Islet of Langerhans (tissue), 1 donor: ENCODE measurements around the gene SCAMP1.
"Not testable (repeated sequence)": the region's sequence is repeated elsewhere in the genome, so short reads cannot be mapped to it uniquely, and the experiment has no call there.

ENCODE experiments used
- FAIRE-seq: peaks from one replicate; lab custom pipeline; 2011; peaks lifted over from hg19 to GRCh38; lab: Jason Lieb, UNC

The SCAMP1 gene, protein sequence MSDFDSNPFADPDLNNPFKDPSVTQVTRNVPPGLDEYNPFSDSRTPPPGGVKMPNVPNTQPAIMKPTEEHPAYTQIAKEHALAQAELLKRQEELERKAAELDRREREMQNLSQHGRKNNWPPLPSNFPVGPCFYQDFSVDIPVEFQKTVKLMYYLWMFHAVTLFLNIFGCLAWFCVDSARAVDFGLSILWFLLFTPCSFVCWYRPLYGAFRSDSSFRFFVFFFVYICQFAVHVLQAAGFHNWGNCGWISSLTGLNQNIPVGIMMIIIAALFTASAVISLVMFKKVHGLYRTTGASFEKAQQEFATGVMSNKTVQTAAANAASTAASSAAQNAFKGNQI

DNA sequence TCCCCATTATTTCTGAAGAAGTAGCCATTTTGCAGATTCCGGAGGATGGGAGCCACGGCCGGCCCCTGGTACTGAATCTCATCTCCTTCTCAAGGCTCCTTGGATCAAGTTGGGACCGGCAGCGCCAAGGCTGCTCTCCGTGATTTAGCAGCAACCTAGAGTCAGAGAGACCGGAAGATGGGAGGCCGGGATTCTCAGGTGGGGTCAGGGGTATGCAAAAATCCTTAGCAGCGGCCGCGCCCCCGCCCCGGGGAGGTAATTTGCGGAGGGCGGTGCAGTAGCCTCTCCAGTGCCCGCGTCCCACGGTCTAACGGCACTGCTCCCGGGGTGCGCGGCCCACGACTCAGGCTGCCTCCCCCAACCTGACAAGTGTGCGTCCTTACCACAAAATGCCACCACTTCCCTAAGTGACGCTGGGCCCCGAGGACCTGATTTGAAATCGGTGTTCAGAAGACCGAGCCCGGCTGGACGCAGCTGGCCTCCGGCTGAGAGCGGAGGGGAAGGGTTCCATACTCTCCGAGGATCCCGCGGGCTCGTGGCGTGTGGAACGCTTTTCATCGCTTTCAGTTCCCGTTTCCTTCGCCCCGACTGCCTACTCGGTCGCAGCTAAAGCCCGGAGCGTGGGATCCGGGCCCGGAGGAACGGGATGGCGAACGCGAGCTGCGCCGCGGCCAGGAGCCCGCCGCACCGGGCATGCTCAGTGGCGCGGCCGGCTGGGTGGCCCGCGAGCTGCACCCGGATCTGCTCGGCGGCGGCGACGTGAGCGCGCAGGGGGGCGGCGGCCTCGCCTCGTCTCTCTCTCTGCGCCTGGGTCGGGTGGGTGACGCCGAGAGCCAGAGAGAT is at the start of gene SCAMP1:
Gene SCAMP1, plus strand, starts transcription at position 787 of the 843 bp plus-strand sequence. Its CDS starts 55 bp downstream, at position 842.
- FAIRE-seq, result no peak

DNA sequence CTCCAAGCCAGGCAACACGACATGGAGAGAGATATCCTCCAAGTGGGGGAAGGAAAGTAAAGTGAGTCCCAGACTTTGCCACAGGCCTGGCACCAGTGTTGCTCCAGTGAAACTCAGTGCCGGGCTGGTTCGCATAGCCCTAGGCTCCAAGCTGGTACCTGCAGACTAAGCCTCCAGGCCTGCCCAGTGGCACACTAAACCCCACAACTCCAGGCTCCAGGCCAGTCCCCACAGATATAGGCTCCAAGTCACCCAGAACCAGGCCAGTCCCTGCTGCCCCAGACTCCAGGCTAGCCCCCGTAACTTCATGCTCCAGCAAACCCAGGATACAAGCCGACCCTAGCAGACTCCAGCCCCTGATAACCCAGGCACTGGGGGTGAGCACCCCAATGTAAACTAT is 42.9 kb upstream of the SCAMP1 start:
- no peak for FAIRE-seq

DNA sequence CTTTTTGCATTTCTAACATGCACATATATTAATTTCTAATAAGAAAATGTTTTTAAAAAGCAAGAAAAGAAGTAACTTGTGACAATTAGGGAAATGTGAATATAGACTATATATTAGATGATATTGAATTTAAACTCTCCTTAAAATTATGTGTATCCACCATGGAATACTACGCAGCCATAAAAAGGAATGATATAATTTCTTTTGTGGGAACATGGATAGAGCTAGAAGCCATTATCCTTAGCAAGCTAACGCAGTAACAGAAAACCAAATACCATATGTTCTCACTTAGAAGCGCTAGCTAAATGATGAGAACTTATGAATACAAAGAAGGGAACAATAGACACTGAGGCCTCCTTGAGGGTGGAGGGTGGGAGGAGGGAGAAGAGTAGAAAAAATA is 42.1 kb upstream of the SCAMP1 start:
- no peak for FAIRE-seq

DNA sequence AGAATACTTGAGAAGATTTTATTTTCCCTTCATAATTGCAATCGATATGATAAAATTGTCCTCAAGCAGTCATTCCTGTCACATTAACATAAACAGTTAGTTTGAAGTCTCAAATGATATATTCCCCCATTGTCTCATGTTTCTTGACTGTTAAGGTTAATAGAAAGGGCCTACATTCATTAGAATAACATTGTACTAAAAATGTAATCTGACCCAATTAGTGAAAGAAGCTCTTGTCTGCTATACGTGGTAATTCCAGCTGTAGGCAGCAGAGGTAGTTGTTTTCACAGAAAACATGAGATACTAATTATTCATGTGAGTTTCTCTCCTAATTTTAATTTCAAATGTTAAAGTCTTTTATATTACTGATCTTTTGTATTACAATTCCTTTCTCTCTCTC is 40.0 kb upstream of the SCAMP1 start:
- peak; percentile 99 for FAIRE-seq

DNA sequence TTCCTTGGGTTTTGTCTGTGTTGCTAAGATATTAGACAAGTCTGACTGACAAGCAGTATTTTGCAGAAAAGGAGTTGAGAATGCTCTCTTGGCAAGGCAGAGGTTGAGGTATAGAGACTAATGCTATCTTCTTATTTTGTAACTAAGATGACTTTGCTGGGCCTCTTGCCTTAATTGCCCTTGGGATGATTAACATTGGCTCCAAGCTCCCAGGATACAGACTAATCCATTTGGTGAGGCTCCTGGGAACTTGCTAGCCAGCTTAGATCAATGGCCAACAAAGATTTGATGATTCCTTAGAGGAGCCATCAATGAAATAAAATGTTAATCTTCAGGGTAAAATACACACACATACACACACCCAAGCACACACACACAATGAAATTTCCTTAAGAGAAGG is 37.2 kb upstream of the SCAMP1 start:
- no peak for FAIRE-seq

DNA sequence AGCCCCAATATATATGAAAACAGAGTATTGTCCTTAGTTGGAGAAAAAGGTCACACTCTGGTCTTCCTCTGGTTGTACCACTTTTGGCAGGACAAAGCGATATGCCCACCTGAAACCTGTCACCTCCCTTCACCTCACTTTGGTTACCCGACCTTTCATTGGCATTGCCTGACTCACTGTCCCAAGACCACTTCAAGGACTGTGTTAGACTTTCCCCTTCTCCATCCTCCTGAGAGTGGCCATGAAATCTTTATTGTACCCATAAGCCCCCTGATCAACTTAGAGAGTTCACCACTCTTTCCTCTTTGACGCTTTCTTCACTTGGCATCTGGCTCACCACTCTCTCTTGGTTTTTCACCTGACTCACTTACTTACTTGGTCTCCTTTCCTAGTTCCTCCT is 33.5 kb upstream of the SCAMP1 start:
- FAIRE-seq, result no peak

DNA sequence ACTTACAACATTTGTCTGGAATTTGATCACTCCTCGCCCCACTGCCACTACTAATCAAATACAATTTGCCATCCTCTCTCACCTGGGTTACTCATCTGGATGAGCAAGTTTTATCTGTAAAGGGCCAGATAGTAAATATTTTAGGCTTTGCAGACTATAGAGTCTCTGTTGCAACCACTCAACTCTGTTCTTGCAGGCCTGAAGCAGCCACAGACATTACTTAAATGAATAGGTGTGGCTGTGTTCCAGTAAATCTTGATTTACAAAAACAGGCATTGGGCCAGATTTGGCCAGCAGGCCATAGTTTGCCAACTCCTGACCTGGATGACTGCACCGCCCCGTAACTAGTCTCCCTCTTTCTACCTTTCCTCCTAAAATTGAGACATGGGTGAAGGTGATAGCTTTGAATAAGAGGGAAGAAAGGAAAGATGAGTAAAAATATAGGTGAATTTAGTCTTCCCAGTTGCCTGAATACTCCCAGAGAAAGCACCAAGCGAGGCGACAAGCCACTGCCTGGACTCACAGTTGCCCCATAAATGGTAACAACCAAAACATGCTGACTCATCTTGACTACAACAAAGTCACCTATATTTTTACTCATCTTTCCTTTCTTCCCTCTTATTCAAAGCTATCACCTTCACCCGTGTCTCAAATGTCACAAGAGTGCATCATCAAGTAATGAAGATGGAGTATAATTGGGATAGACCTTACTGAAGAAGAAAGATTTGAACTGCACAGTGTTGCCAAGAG is 32.5 kb upstream of the SCAMP1 start:
- no peak for FAIRE-seq

DNA sequence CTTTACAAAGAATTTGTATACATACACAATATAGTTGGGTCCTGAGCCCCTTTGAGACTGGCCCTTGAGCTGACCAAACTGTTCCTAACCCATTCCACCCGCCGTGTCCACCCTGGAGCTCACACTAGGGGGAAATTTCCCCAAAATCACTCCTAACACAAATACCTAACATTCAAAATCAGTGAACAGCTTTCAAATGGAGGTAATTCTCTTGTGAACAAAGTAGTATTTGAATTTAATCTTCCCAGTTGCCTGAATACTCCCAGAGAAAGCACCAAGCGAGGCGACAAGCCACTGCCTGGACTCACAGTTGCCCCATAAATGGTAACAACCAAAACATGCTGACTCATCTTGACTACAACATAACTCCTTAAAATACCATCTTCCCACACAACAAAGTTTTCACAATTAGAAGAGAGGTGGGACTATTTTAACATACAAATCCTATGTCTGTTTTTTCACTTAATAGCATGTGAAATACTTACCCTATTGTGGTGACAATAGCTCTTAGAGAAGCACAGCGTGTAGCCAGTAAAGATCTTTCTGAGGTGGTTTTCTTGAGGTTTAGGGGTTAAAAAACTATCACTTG is 31.7 kb upstream of the SCAMP1 start:
- FAIRE-seq, result no peak

DNA sequence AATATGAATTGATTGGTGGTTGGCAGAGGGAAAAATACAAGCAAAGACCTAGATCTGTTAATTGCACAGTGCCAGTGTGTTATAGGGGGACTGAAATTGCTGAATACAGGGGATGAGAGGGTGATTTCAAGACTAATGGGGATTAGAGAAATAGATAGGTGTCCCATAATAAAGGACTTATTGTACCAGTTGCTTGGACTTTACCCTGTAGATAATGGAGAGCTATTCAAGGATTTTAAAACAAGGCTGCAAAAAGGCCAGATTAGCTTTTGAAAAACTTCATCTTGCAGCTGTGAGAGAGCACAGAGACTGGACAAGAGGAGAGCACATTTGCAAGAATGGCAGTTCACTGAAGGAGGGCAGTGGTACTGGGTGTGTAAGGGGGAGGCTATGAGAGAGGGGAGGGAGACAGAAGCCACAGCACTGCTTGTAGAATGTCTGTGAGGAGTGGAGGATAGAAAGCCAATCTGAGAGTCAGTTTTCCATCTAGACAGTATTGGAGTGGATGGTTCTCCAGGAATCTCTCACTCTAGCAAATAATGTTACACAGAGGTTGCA is 28.8 kb upstream of the SCAMP1 start:
- FAIRE-seq, result no peak

DNA sequence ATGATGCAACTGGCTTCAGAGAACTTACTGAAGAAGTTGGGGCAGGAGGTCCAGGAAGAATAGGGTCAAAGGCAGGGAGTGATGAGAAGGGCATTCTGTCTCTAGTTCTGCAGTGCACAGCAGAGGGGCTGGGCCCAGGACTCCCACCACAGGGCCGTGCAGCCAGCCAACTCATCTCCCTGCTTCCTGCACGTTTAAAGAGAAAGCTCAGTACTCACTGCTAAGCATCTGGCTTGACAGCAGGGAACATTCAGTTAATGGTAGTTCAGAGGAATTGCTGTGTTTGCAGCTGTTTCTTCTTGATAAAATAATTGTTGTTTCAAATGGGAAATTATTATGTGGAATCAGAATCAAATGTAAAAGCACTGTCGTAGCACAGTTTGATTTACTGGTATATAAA is 25.6 kb upstream of the SCAMP1 start:
- FAIRE-seq, result no peak

DNA sequence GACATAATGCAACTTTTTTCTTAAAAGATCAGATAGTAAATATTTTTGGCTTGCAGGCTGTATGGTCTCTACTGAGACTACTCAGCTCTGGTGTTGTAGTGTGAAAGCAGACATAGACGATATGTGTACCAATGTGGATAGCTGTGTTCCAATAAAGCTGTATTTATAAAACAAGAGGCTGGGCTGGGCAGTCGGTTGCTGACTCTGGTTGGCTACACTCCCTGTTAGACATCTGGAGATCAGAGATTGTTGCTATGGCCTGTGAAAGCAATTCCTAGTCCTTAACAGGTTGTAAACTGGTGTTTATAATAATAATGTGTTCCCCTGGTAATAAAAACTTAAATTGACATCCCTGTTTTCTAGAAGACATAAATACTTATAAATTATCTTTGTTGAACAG is 24.4 kb upstream of the SCAMP1 start:
- no peak for FAIRE-seq

DNA sequence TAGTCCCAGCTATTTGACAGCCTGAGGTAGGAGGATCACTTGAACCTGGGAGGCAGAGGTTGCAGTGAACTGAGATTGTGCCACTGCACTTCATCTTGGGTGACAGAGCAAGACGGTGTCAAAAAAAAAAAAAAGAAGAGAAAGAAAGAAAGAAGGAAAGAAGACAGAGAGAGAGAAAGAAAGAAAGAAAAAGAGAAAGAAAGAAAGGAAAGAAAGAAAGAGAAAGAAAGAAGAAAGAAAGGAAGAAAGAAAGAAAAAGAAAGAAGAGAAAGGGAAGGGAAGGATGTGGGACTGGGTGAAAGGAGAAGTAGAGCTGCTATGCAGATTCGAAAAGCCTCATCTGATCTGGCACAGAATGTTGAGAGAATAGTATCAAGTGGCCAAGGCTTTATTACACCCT is 23.7 kb upstream of the SCAMP1 start:
- no peak for FAIRE-seq

DNA sequence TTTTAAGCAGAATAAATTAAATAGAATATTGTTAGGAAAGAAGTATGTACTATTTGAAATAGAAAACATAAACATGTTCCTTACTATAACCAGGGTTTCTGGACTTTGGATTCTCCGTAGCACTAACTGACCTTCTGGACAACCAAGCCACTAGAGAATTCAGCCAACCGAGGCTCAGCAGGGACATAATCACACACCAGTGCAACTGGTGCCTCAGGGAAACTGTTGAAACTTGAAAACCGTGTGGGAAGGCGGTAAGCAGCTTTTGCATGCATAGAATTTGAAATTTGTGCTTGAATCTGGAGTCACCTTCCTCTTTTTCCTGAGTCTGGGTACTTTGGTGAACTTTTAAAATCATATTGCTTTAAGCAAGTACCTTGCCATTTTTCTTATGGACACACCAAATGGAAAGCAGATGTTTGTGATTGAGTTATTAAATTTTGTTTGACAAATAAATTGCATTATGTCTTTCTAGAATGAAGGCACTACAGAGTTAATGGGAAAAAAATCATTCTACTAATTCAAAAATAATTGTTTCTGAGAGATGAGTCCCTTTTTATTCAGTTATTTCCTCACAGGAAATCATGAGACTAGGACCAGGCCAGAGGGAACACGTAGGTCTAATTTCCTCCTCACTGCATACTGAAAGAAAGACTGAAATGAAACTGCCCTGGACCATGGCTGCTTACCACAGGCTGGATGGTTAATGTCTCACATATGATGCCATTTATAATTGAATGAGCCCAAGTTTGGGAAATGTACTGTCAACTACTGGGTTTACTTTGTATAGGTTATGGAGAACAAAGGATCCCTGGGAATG is 20.6 kb upstream of the SCAMP1 start:
- no peak for FAIRE-seq

DNA sequence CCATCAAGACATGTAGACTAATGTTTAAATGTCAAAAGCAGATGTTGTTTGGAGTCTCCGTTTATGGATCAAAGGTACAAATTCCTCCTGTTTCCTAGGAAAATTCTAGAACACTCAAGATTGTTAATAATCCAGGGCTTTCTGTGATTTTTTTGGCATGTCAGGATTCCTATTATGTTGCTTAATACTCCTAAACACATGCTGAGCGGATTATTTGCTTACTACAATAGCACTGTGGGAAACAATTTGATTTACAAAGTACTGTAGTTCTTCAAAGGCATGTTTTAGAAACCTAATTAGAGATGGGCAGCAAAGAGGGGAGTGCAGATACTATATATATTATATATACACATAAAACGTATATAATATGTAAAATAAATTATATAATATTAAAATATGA is 19.0 kb upstream of the SCAMP1 start:
- no peak for FAIRE-seq

DNA sequence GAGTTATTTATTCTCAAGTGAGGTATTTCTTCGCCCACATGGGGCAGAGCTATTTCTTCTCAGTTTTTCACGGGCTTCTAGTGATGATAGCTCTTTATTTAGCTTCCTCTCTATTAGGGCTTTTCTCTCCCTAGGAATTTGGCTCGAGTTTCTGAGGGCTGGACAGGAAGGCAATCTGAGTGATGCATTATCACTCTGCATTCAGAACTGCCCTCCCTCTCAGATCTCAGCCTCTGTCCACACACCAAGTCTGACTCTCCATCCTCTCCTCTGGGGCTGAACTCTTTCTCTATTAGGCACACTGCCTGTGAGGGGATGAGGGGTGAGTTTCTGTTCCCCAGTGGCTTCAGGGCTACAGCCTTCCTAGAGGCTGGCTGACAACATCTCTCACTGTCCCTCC is 14.9 kb upstream of the SCAMP1 start:
- no peak for FAIRE-seq

DNA sequence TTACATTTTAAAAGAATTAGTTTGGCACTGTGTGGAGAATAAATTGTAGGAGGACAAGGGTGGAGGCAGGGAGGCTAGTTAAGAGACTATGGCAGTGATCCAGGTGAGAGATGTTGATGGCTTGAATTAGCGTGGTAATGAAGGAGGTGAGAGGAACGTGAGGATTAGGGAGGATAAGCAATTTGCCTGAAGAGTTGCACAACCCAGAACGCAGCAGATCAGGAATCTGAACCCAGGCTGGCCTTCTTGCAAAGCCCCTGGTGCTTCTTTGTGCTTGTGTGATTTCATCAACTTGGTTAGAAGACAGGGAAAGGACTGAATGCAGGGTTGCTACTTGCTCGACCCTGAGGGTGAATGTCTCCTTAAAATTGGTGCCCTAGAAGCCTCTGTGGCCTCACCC is 6.9 kb upstream of the SCAMP1 start:
- FAIRE-seq, result no peak

DNA sequence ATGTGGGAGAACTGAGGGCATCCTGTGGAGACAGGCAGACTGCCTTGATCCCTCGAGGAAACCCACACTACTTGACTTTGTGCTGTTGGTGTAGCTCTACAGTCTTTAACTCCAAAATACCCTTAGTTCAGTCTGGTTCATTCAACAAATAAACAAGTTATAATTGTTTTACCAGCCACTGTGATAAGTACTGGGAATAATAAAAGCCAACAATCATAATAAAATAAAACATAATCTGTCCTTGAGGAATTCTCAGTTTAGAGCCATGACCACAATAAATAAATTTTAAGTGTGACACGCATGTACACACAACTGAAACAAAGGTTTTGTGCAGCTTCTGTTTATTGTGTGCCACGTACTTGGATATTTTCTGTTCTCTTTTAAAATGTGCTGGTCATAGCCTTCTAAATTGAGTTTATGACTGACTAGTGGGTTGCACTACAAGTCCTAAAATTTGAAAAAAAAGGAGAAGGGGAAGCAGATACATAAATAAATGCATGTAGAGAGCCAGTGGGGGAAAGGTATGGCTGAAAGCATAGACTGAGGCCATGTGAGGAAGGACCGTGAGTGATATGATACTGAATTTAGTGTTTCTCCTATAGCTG is 6.2 kb upstream of the SCAMP1 start:
- FAIRE-seq, result no peak

DNA sequence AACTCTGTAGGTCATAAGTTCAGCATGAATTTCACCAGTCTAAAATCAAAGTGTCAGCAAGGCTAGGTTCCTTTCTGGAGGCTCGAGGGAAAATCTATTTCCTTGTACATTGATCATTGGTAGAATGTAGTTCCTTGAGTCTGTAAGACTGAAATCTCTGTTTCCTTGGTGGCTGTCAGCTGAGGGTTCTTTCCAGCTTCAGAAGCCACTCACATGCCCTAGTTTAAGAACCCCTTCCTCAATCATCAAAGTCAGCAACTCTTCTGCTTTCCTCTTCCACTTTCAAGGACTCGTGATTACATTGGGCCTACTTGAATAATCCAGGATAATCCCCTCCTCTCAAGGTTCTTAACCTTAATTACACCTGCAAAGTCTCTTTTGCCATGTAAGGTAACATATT is 4.9 kb upstream of the SCAMP1 start:
- no peak for FAIRE-seq

DNA sequence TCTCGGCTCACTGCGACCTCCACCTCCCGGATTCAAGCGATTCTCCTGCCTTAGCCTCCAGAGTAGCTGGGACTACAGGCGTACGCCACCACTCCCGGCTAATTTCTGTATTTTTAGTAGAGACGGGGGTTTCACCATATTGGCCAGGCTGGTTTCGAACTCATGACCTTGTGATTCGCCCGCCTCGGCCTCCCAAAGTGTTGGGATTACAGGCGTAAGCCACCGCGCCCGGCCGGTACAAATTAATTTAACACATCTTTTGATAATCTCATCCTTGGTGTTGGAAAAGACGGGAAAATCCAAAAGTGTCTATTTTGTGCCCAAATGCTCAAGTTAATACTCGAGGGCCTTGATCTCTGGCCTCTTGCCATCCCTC is 974 bp upstream of the SCAMP1 start:
- not testable (repeated sequence) for FAIRE-seq

DNA sequence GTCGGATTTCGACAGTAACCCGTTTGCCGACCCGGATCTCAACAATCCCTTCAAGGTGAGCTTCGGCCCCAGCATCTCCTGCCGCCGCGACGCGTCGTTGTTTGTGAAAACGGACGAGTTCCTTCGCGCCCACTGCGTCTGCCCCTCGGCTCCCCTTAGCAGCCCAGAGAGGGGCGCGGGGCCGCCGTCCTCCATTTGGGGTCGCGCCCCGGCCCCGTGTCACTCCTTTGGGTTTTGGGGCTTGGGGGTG is 182 bp downstream of the SCAMP1 start:
- FAIRE-seq, result no peak

DNA sequence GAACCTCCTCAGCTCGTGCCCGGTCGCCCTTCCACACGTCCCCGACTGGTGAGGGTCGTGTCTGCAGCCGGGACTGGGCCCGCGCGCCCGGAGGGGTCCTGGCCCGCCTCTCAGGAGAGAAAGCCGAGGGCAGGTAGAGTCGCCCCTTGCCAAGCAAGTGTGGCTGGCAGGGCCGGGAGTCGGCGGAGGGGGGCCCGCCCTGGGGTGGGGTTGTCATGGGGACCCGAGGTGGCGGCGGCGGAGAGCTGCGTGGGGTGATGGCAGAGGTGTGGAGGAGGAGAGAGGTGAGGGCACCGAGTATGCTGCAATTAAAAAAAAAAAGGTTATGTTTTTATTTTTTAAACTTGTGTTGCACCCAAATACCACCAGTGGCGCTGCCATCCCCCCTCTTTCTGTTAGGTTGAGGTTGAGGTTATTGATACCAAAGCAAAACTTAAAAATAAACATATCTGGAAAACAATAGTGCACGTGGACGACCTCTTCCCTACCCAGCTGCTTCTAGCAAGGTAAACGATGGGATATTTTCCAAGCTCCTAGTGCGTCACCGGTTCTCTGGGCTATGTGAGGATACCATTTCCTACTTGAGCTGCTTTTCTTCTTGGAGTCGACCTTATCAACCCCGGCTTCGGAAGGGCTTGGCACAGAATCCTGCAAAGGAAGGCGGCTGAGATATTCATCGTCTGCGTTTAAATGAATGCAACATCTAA is 660 bp downstream of the SCAMP1 start:
- peak; percentile 81 for FAIRE-seq
